WTC11 (cell line): ENCODE measurements around the gene ZNF407. TPM values are rescaled to one million over a fixed set of nuclear protein-coding genes. Genes with fewer than 3 reads are reported as not detected.

Experiments used
- ATAC-seq: fragments of 200-7000 bp; cut with Tn5 transposase; 2 replicates; pipeline ENCODE4 v1.10.0; 2021; ENCODE audit warnings: mild to moderate bottlenecking, moderate library complexity
- CTCF ChIA-PET: fragments of 300-600 bp; sonication (Branson Sonifier 250); formaldehyde crosslinking; loops from one replicate; lab custom pipeline; 2021; ENCODE audit warnings: antibody characterized with exemption; lab: Charles Lee
- POLR2A ChIA-PET: fragments of 350-600 bp; sonication (Branson Sonifier 250); formaldehyde crosslinking; loops from one replicate; lab custom pipeline; 2021; ENCODE audit warnings: antibody characterized with exemption; lab: Charles Lee
- DNase-seq: peaks from one replicate; pipeline ENCODE4 v3.0.0; 2021; ENCODE audit warnings: low spot score
- H3K27ac Mint-ChIP-seq: 2 replicates; pipeline ENCODE4 v1.8.0; 2021; ENCODE audit warnings: mixed read lengths
- H3K27me3 Mint-ChIP-seq: 2 replicates; pipeline ENCODE4 v1.8.0; 2021; ENCODE audit warnings: low read depth, mild to moderate bottlenecking, moderate library complexity, mixed read lengths
- H3K36me3 Mint-ChIP-seq: 2 replicates; pipeline ENCODE4 v1.8.0; 2021; ENCODE audit warnings: mixed read lengths
- H3K4me1 Mint-ChIP-seq: 2 replicates; pipeline ENCODE4 v1.8.0; 2022; ENCODE audit warnings: mixed read lengths
- H3K4me3 Mint-ChIP-seq: 2 replicates; pipeline ENCODE4 v1.8.0; 2021; ENCODE audit warnings: mild to moderate bottlenecking, moderate library complexity, mixed read lengths
- H3K9me3 Mint-ChIP-seq: 2 replicates; pipeline ENCODE4 v1.8.0; 2021; ENCODE audit warnings: mixed read lengths
- AFF4 ChIP-seq: sonication (generic); formaldehyde crosslinking; IDR thresholded peaks from 2 replicates; pipeline ENCODE4 v1.8.1; 2023; ENCODE audit warnings: mild to moderate bottlenecking, missing genetic modification reagents, borderline replicate concordance
- ATF2 ChIP-seq: sonication (generic); formaldehyde crosslinking; IDR thresholded peaks from 2 replicates; pipeline ENCODE4 v1.8.1; 2022; ENCODE audit warnings: low read depth, missing genetic modification reagents, borderline replicate concordance
- ATF6 ChIP-seq: sonication (generic); formaldehyde crosslinking; IDR thresholded peaks from 2 replicates; pipeline ENCODE4 v1.8.1; 2023; ENCODE audit warnings: mild to moderate bottlenecking, missing genetic modification reagents
- CDX4 ChIP-seq: fragments of 250-450 bp; sonication (Bioruptor Pico); IDR thresholded peaks from 2 replicates; pipeline ENCODE4 v1.9.0; 2021; ENCODE audit warnings: moderate library complexity, mild to moderate bottlenecking, inconsistent platforms, borderline replicate concordance
- E2F5 ChIP-seq: sonication (generic); formaldehyde crosslinking; IDR thresholded peaks from 2 replicates; pipeline ENCODE4 v1.8.1; 2022; ENCODE audit warnings: mild to moderate bottlenecking, moderate library complexity, missing genetic modification reagents
- ETV6 ChIP-seq: sonication (generic); formaldehyde crosslinking; IDR thresholded peaks from 2 replicates; pipeline ENCODE4 v1.8.1; 2022; ENCODE audit warnings: mild to moderate bottlenecking, missing genetic modification reagents
- FOXP1 ChIP-seq: sonication (generic); formaldehyde crosslinking; IDR thresholded peaks from 2 replicates; pipeline ENCODE4 v1.8.0; 2022; ENCODE audit warnings: missing genetic modification reagents, mild to moderate bottlenecking, moderate library complexity, borderline replicate concordance
- GTF2I ChIP-seq: fragments of 250-450 bp; sonication (Bioruptor Pico); conservative IDR thresholded peaks from 2 replicates; pipeline ENCODE4 v1.4.0; 2021; ENCODE audit warnings: mild to moderate bottlenecking
- JUN ChIP-seq: sonication (generic); formaldehyde crosslinking; IDR thresholded peaks from 2 replicates; pipeline ENCODE4 v1.8.0; 2023; ENCODE audit warnings: mild to moderate bottlenecking, missing genetic modification reagents
- KAT7 ChIP-seq: sonication (generic); formaldehyde crosslinking; IDR thresholded peaks from 2 replicates; pipeline ENCODE4 v1.8.1; 2023; ENCODE audit warnings: missing genetic modification reagents, mild to moderate bottlenecking, borderline replicate concordance
- NFE2L1 ChIP-seq: sonication (generic); formaldehyde crosslinking; IDR thresholded peaks from 2 replicates; pipeline ENCODE4 v1.8.1; 2023; ENCODE audit warnings: missing genetic modification reagents
- NFYB ChIP-seq: sonication (generic); formaldehyde crosslinking; conservative IDR thresholded peaks from 2 replicates; pipeline ENCODE4 v1.8.0; 2022; ENCODE audit warnings: low read depth, missing genetic modification reagents
- PRRX2 ChIP-seq: fragments of 250-450 bp; sonication (Bioruptor Pico); IDR thresholded peaks from 2 replicates; pipeline ENCODE4 v1.8.0; 2021; ENCODE audit warnings: mild to moderate bottlenecking
- RORB ChIP-seq: fragments of 250-450 bp; sonication (Bioruptor Pico); IDR thresholded peaks from 2 replicates; pipeline ENCODE4 v1.9.0; 2021; ENCODE audit warnings: mild to moderate bottlenecking
- SMAD3 ChIP-seq: sonication (generic); formaldehyde crosslinking; IDR thresholded peaks from 2 replicates; pipeline ENCODE4 v1.8.0; 2022; ENCODE audit warnings: missing genetic modification reagents, mild to moderate bottlenecking, borderline replicate concordance
- SMAD4 ChIP-seq: sonication (generic); formaldehyde crosslinking; IDR thresholded peaks from 2 replicates; pipeline ENCODE4 v1.8.0; 2022; ENCODE audit warnings: mild to moderate bottlenecking, missing genetic modification reagents
- TCF7 ChIP-seq: sonication (generic); formaldehyde crosslinking; IDR thresholded peaks from 2 replicates; pipeline ENCODE4 v1.8.0; 2022; ENCODE audit warnings: mild to moderate bottlenecking, low read depth, missing genetic modification reagents, moderate library complexity
- TEAD4 ChIP-seq: sonication (generic); formaldehyde crosslinking; IDR thresholded peaks from 2 replicates; pipeline ENCODE4 v1.8.0; 2022; ENCODE audit warnings: mild to moderate bottlenecking, missing genetic modification reagents
- TP53 ChIP-seq: sonication (generic); formaldehyde crosslinking; IDR thresholded peaks from 2 replicates; pipeline ENCODE4 v1.8.1; 2023; ENCODE audit warnings: mild to moderate bottlenecking, missing genetic modification reagents
- ZMAT4 ChIP-seq: fragments of 250-450 bp; sonication (Bioruptor Pico); IDR thresholded peaks from 2 replicates; pipeline ENCODE4 v1.9.0; 2021; ENCODE audit warnings: mild to moderate bottlenecking
- ZNF232 ChIP-seq: sonication (generic); formaldehyde crosslinking; IDR thresholded peaks from 2 replicates; pipeline ENCODE4 v1.8.0; 2022; ENCODE audit warnings: mild to moderate bottlenecking, missing genetic modification reagents
- ZNF396 ChIP-seq: fragments of 250-450 bp; sonication (Bioruptor Pico); IDR thresholded peaks from 2 replicates; pipeline ENCODE4 v1.8.0; 2021; ENCODE audit warnings: mild to moderate bottlenecking, moderate library complexity, borderline replicate concordance
- ZNF512 ChIP-seq: sonication (generic); formaldehyde crosslinking; IDR thresholded peaks from 2 replicates; pipeline ENCODE4 v1.8.1; 2022; ENCODE audit warnings: missing genetic modification reagents, borderline replicate concordance
- total RNA-seq: library from RNA; stranded (reverse); gene quantifications from 3 replicates; pipeline ENCODE4 v1.2.3, GENCODE V29; 2021

Gene ZNF407
- total RNA-seq, 1 experiment from 2014 or later: 6.5 TPM

GRCh38 chr18:74996996-74997395 lies 399.3 kb downstream of the ZNF407 start (continued):
- TF ChIP-seq AFF4 (CRISPR knock-in tag) (no peak), TCF7 (no peak), ETV6 (CRISPR knock-in tag) (no peak), KAT7 (no peak), CDX4 (CRISPR knock-in tag) (no peak), NFYB (CRISPR knock-in tag) (no peak), FOXP1 (CRISPR knock-in tag) (no peak), SMAD3 (CRISPR knock-in tag) (no peak), TP53 (CRISPR knock-in tag) (no peak)

- no peaks in the 10 kb centered on the region for H3K36me3 Mint-ChIP-seq
- ATAC-seq: no peak
- no peak for DNase-seq
- ChIA-PET CTCF (no interaction called here), POLR2A (no interaction called here)
- no peaks in the 10 kb centered on the region for H3K27me3 Mint-ChIP-seq
- H3K9me3 Mint-ChIP-seq: 0 out of 2 replicates have a peak, but pooled peaks cover 4% of the 10 kb centered on the region
- H3K27ac Mint-ChIP-seq: no peak overlapping the region
- peaks cover 27% of the 10 kb centered on the region for H3K4me1 Mint-ChIP-seq
- H3K4me3 Mint-ChIP-seq: no peak overlapping the region
- TF ChIP-seq JUN (CRISPR knock-in tag) (no peak), TEAD4 (CRISPR knock-in tag) (no peak), ZNF232 (CRISPR knock-in tag) (no peak), NFE2L1 (CRISPR knock-in tag) (no peak), ATF2 (CRISPR knock-in tag) (no peak), E2F5 (CRISPR knock-in tag) (no peak), ATF6 (CRISPR knock-in tag) (no peak), ZMAT4 (CRISPR knock-in tag) (no peak), NFYB (CRISPR knock-in tag) (no peak), ZNF512 (no peak), SMAD4 (CRISPR knock-in tag) (no peak), ZNF396 (CRISPR knock-in tag) (no peak), PRRX2 (no peak), RORB (no peak), GTF2I (CRISPR knock-in tag) (no peak)
Measured at GRCh38 chr18:75000920-75001319, 403.2 kb downstream of the ZNF407 start.
